GM12878 (cell line): ENCODE measurements around the gene MRPS25. TPM values are rescaled to one million over a fixed set of nuclear protein-coding genes. Genes with fewer than 3 reads are reported as not detected.
A peak's percentile ranks its signal among the peaks of the same experiment; 100 is the strongest.

Source experiments
- ATAC-seq: fragments of 200-7000 bp; cut with Tn5 transposase; 3 replicates; pipeline ENCODE4 v1.9.1; 2020; ENCODE audit warnings: mild to moderate bottlenecking, moderate library complexity
- BruUV-seq: library from RNA; stranded (reverse); fragments of 400-500 nt; replicated peaks from 2 replicates; lab custom pipeline; 2021; lab: Mats Ljungman, UMichigan
- CTCF ChIA-PET: fragments of 300-600 bp; sonication (Branson Sonifier 250); formaldehyde crosslinking; extraction: SDS; loops from one replicate; lab custom pipeline; 2021; ENCODE audit warnings: inconsistent platforms; lab: Yijun Ruan, JAX
- POLR2A ChIA-PET: fragments of 350-600 bp; formaldehyde crosslinking; extraction: SDS; loops from one replicate; lab custom pipeline; 2021; ENCODE audit warnings: inconsistent platforms; lab: Charles Lee
- RAD21 ChIA-PET: fragments of 300-600 bp; sonication (Branson Sonifier 250); formaldehyde crosslinking; loops from one replicate; lab custom pipeline; 2023; ENCODE audit warnings: antibody characterized with exemption; ENCODE audit not compliant: unreplicated experiment; lab: Charles Lee
- SMC1A ChIA-PET: fragments of 300-600 bp; sonication (Branson Sonifier 250); formaldehyde crosslinking; loops from one replicate; lab custom pipeline; 2023; ENCODE audit not compliant: unreplicated experiment, uncharacterized antibody; lab: Charles Lee
- DNase-seq: peaks from one replicate; pipeline ENCODE4 v3.0.0-alpha.2; 2011; ENCODE audit warnings: low read depth, low spot score
- FAIRE-seq: peaks from 3 replicates; lab custom pipeline; 2011; peaks lifted over from hg19 to GRCh38; lab: Jason Lieb, UNC
- H2AFZ ChIP-seq: 2 replicates; pipeline ENCODE4 v1.6.0; 2011; ENCODE audit warnings: low read depth, low read length, control low read depth; ENCODE audit not compliant: control insufficient read depth
- H3K27ac ChIP-seq: 2 replicates; pipeline ENCODE4 v1.5.1; 2011; ENCODE audit warnings: control low read depth; ENCODE audit not compliant: control insufficient read depth, insufficient read depth
- H3K27me3 ChIP-seq, 2 experiments: replicated peaks in 1 of 2; 2 replicates each; pipeline versions ENCODE4 v1.6.0 to v1.6.1; 2011; ENCODE audit warnings: low read length in 1 of 2; ENCODE audit not compliant: control insufficient read depth in 2 of 2, insufficient read depth in 2 of 2
- H3K36me3 ChIP-seq, 2 experiments: 2 replicates each; pipeline ENCODE4 v1.5.1; 2011; ENCODE audit warnings: low read length in 1 of 2; ENCODE audit not compliant: control insufficient read depth in 2 of 2, insufficient read depth in 2 of 2
- H3K4me1 ChIP-seq: 2 replicates; pipeline ENCODE4 v1.6.1; 2011; ENCODE audit warnings: mild to moderate bottlenecking, low read length, moderate library complexity, mixed read lengths; ENCODE audit not compliant: control insufficient read depth, insufficient read depth
- H3K4me2 ChIP-seq: 2 replicates; pipeline ENCODE4 v1.6.0; 2011; ENCODE audit warnings: control low read depth; ENCODE audit not compliant: control insufficient read depth, insufficient read depth
- H3K4me3 ChIP-seq: fragments of 200-600 bp; sonication (generic); 2 replicates; pipeline ENCODE4 v1.5.1; 2016
- H3K79me2 ChIP-seq: 2 replicates; pipeline ENCODE4 v1.6.0; 2011; ENCODE audit warnings: low read length; ENCODE audit not compliant: control insufficient read depth, insufficient read depth
- H3K9ac ChIP-seq: 2 replicates; pipeline ENCODE4 v1.8.0; 2011; ENCODE audit warnings: low read length, control low read depth, mixed read lengths; ENCODE audit not compliant: control insufficient read depth, insufficient read depth
- H3K9me3 ChIP-seq: replicated peaks from 3 replicates; pipeline ENCODE4 v1.5.1; 2011; ENCODE audit warnings: mild to moderate bottlenecking, low read length; ENCODE audit not compliant: control insufficient read depth, insufficient read depth
- H4K20me1 ChIP-seq: 2 replicates; pipeline ENCODE4 v1.6.0; 2011; ENCODE audit not compliant: control insufficient read depth, insufficient read depth
- CEBPZ ChIP-seq: fragments of 150-350 bp; IDR thresholded peaks from 2 replicates; pipeline ENCODE4 v1.6.1; 2016; ENCODE audit warnings: low read depth, low read length
- MEF2B ChIP-seq: fragments of 450-650 bp; IDR thresholded peaks from 2 replicates; pipeline ENCODE4 v1.6.1; 2018; ENCODE audit warnings: mild to moderate bottlenecking, moderate library complexity; ENCODE audit not compliant: partially characterized antibody, poor library complexity, severe bottlenecking
- NFXL1 ChIP-seq: fragments of 450-650 bp; IDR thresholded peaks from 2 replicates; pipeline ENCODE4 v1.6.1; 2017; ENCODE audit warnings: antibody characterized with exemption, mild to moderate bottlenecking, borderline replicate concordance
- PKNOX1 ChIP-seq: fragments of 450-650 bp; IDR thresholded peaks from 2 replicates; pipeline ENCODE4 v1.6.1; 2016; ENCODE audit warnings: mild to moderate bottlenecking
- POLR2A ChIP-seq: IDR thresholded peaks from 2 replicates; pipeline ENCODE4 v1.6.1; 2011; ENCODE audit warnings: low read depth, mild to moderate bottlenecking, low read length
- POLR2AphosphoS2 ChIP-seq: IDR thresholded peaks from 2 replicates; pipeline ENCODE4 v1.6.1; 2011; ENCODE audit warnings: low read depth, mild to moderate bottlenecking, low read length, improper control_type of control experiment, moderate library complexity
- TARDBP ChIP-seq: IDR thresholded peaks from 2 replicates; pipeline ENCODE4 v1.6.1; 2016; ENCODE audit warnings: borderline replicate concordance
- WGBS: methylation state at CpG from one replicate; pipeline ENCODE4 v1.1.6; 2016; ENCODE audit warnings: low lambda C conversion rate; ENCODE audit not compliant: insufficient replicate concordance, insufficient coverage; ENCODE audit errors: missing lambda C conversion rate; 5-methylcytosine and 5-hydroxymethylcytosine counted together
- in situ Hi-C: fragments of 300-500 bp; cut with MboI; formaldehyde crosslinking; loops from 9 replicates; pipeline ENCODE4 v1.14.3; 2018; ENCODE audit warnings: mixed read lengths
- intact Hi-C: fragments of 100-400 bp; cut with micrococcal nuclease; formaldehyde crosslinking; loops from one replicate; pipeline ENCODE4 v1.14.2; 2022; ENCODE audit not compliant: unreplicated experiment
- polyA plus RNA-seq, 11 experiments: library from polyadenylated mRNA; depleted of rRNA in 4 of 11; unstranded in 6 of 11; stranded (reverse) in 5 of 11; fragments of >200 nt; fragmentation: Nextera tagmentation in 4 of 11; fragmentation: Illumina TruSeq in 1 of 11; extraction: Ambion mirVana in 4 of 11; extraction: Trizol in 1 of 11; gene quantifications; 1 replicate in 1 of 11; 2 replicates in 10 of 11; pipeline versions ENCODE4 v1.2.1 to v1.2.3, GENCODE V29; 2011 to 2016; ENCODE audit warnings: inconsistent platforms in 2 of 11, missing spikeins in 2 of 11, low read depth in 1 of 11
- total RNA-seq, 4 experiments: library from RNA; depleted of rRNA in 3 of 4; stranded (reverse); fragments of >200 nt in 3 of 4; fragmentation: Illumina TruSeq in 1 of 4; extraction: Trizol in 1 of 4; gene quantifications; 2 replicates each; pipeline versions ENCODE4 v1.2.1 to v1.2.3, GENCODE V29; 2013 to 2021

Gene MRPS25
- total and polyA plus RNA-seq, 10 of the 15 experiments (the other 5 are each of a cell fraction or from before 2014, with no cell fraction given), result 17.0 to 114 (median 62.2) TPM

GRCh38 chr3:15071699-15072098 is 6.6 kb upstream of the MRPS25 start (continued):
- TF ChIP-seq MEF2B, result no peak

- Histone ChIP-seq H3K4me2 (no peak overlapping the region), H3K9ac (no peak overlapping the region), H2AFZ (no peak overlapping the region), H3K27ac (no peak overlapping the region), H3K9me3 (no peaks in the 10 kb centered on the region), H3K4me3 (no peak overlapping the region), H3K27me3 (no peaks in the 10 kb centered on the region), H3K79me2 (peaks cover 9% of the 10 kb centered on the region), H4K20me1 (no peaks in the 10 kb centered on the region), H3K4me1 (peaks cover 3% of the 10 kb centered on the region), H3K36me3 (peaks cover 5 to 13% of the 10 kb centered on the region in 2 experiments; a peak in 3 of 4 replicates)
- DNase-seq (no peak), FAIRE-seq (no peak), ATAC-seq (no peak)
- 100% methylated on average over 1 of the region's 1 CpG for WGBS
- RAD21 ChIA-PET, result interaction anchor here (0.9 kb wide), 1 partner anchor 19 kb away, joined by 3 read pairs; no protein-coding TSS in a partner anchor
- SMC1A ChIA-PET, result interaction anchor here (4.7 kb wide), 1 partner anchor 19 kb away, joined by 22 read pairs; no protein-coding TSS in a partner anchor
- in situ Hi-C loops (no loop called here), intact Hi-C loops (loop anchor here (5.0 kb wide), 1 partner anchor 122 kb away; the partner anchor contains the start of gene NR2C2)
- POLR2A ChIA-PET, result no interaction called here
- no peak for TF ChIP-seq NFXL1
- peak; percentile 50 for TF ChIP-seq POLR2A
- no TSS peak for BruUV-seq
- CTCF ChIA-PET, result interaction anchor here (1.2 kb wide), 1 partner anchor 39 kb away, joined by 3 read pairs; no protein-coding TSS in a partner anchor
Measured at GRCh38 chr3:15069441-15069840, 4.3 kb upstream of the MRPS25 start.

GRCh38 chr3:15066467-15066866 is 1.4 kb upstream of the MRPS25 start:
- no peaks in the 10 kb centered on the region for H3K9me3 ChIP-seq
- FAIRE-seq, result no peak
- 100% methylated on average over 3 of the region's 3 CpGs for WGBS
- H4K20me1 ChIP-seq, result no peaks in the 10 kb centered on the region
- POLR2A ChIA-PET, result interaction anchor here (0.6 kb wide), 1 partner anchor 13 kb away, joined by 4 read pairs; no protein-coding TSS in a partner anchor
- no peak overlapping the region for H3K4me2 ChIP-seq
- intact Hi-C loops, result loop anchor here (5.0 kb wide), 1 partner anchor 119 kb away; the partner anchor contains the start of gene NR2C2
- SMC1A ChIA-PET, result interaction anchor here (1.5 kb wide), 1 partner anchor 31 kb away, joined by 5 read pairs; no protein-coding TSS in a partner anchor
- peaks cover 0 to 8% of the 10 kb centered on the region in 2 experiments; a peak in 1 of 4 replicates for H3K36me3 ChIP-seq
- RAD21 ChIA-PET, result interaction anchor here (3.9 kb wide), 1 partner anchor 15 kb away, joined by 30 read pairs; no protein-coding TSS in a partner anchor
- H3K79me2 ChIP-seq, result peaks cover 25% of the 10 kb centered on the region
- CTCF ChIA-PET, result interaction anchor here (4.4 kb wide), 1 partner anchor 15 kb away, joined by 50 read pairs; no protein-coding TSS in a partner anchor
- no peak overlapping the region for H3K27ac ChIP-seq
- no peak overlapping the region for H3K4me3 ChIP-seq
- H2AFZ ChIP-seq, result no peak overlapping the region
- no TSS peak for BruUV-seq
- H3K9ac ChIP-seq, result no peak overlapping the region
- no peak for DNase-seq
- H3K4me1 ChIP-seq, result peaks cover 13% of the 10 kb centered on the region
- no peaks in the 10 kb centered on the region for H3K27me3 ChIP-seq
- in situ Hi-C loops, result no loop called here
- no peak for ATAC-seq
- TF ChIP-seq CEBPZ (no peak), POLR2AphosphoS2 (no peak), PKNOX1 (no peak), TARDBP (no peak)
